ENCODE measurements around the gene RFX8.

RFX8 gene

GRCh38 chr2:101408925-101409324 lies 66.0 kb downstream of the RFX8 start:
- no peak for DNase-seq

- no peak for DNase-seq
Measured at GRCh38 chr2:101405351-101405899, 69.5 kb downstream of the RFX8 start.

- no peak for DNase-seq
Measured at GRCh38 chr2:101403745-101404144, 71.2 kb downstream of the RFX8 start.

GRCh38 chr2:101402630-101403029 lies 72.3 kb downstream of the RFX8 start:
- DNase-seq: no peak

- no peak for DNase-seq
Measured at GRCh38 chr2:101401906-101402305, 73.0 kb downstream of the RFX8 start.

GRCh38 chr2:101401326-101401665 lies 73.6 kb downstream of the RFX8 start:
- DNase-seq: no peak

GRCh38 chr2:101400506-101401325 lies 74.2 kb downstream of the RFX8 start:
- DNase-seq: no peak

- DNase-seq: no peak
Measured at GRCh38 chr2:101400048-101400447, 74.9 kb downstream of the RFX8 start.

- DNase-seq: no peak
Measured at GRCh38 chr2:101399021-101399799, 75.7 kb downstream of the RFX8 start.

GRCh38 chr2:101398116-101398821 lies 76.6 kb downstream of the RFX8 start:
- DNase-seq: no peak

- DNase-seq: no peak
Measured at GRCh38 chr2:101396316-101396717, 78.6 kb downstream of the RFX8 start.

GRCh38 chr2:101395545-101396315 lies 79.2 kb downstream of the RFX8 start:
- DNase-seq: no peak

GRCh38 chr2:101388232-101388631 lies 86.7 kb downstream of the RFX8 start:
- DNase-seq: no peak

GRCh38 chr2:101387151-101387834 lies 87.6 kb downstream of the RFX8 start, which contains the start of gene CREG2:
CREG2 (minus strand) TSS chr2:101387503; CDS start chr2:101387457, 46 bp downstream.
- DNase-seq: no peak

- DNase-seq: no peak
Measured at GRCh38 chr2:101386599-101387150, 88.2 kb downstream of the RFX8 start.

GRCh38 chr2:101383016-101383541 lies 91.8 kb downstream of the RFX8 start:
- DNase-seq: no peak

GRCh38 chr2:101382442-101382841 lies 92.5 kb downstream of the RFX8 start:
- no peak for DNase-seq

- DNase-seq: no peak
Measured at GRCh38 chr2:101380376-101380775, 94.5 kb downstream of the RFX8 start.

GRCh38 chr2:101379091-101379490 lies 95.8 kb downstream of the RFX8 start:
- no peak for DNase-seq

- DNase-seq: no peak
Measured at GRCh38 chr2:101375653-101376052, 99.3 kb downstream of the RFX8 start.

Measured in NCI-H1048 (cell line).